Lung microvascular endothelial cell (primary cell): ENCODE data around the gene PINLYP. TPM values are rescaled to one million over a fixed set of nuclear protein-coding genes. Genes with fewer than 3 reads are reported as not detected.
A peak's percentile ranks its signal among the peaks of the same experiment; 100 is the strongest.

Experiments used
- DNase-seq, 2 donors: peaks; one replicate each; pipeline versions ENCODE4 v3.0.0 to v3.0.0-alpha.2; 2010; ENCODE audit warnings: low read depth in 2 of 2
- total RNA-seq: library from RNA; depleted of rRNA; stranded (reverse); fragments of >200 nt; gene quantifications from 2 replicates; pipeline ENCODE4 v1.2.1, GENCODE V29; 2014

Gene PINLYP
- total RNA-seq, 1 donor from 2014 or later: 4.6 TPM

GRCh38 chr19:43605875-43606568, 30.4 kb downstream of the PINLYP start:
- no peak for DNase-seq

- no peak for DNase-seq
These were observed 31.1 kb downstream of the PINLYP start for GRCh38 chr19:43606569-43607229.

GRCh38 chr19:43607238-43608205, 31.9 kb downstream of the PINLYP start:
- DNase-seq: no peak

GRCh38 chr19:43609872-43610271, 34.3 kb downstream of the PINLYP start:
- DNase-seq: no peak

- no peak for DNase-seq
These were observed 34.9 kb downstream of the PINLYP start for GRCh38 chr19:43610493-43610892.

- no peak for DNase-seq
These were observed 36.2 kb downstream of the PINLYP start, which contains the start of gene SRRM5 for GRCh38 chr19:43611788-43612187. Gene SRRM5, plus strand, starts transcription at chr19:43612088. Its CDS starts 34 bp downstream, at chr19:43612122.

- no peak for DNase-seq
These were observed 36.8 kb downstream of the PINLYP start for GRCh38 chr19:43612374-43612773.

- no peak for DNase-seq
These were observed 40.7 kb downstream of the PINLYP start for GRCh38 chr19:43616306-43616705.

GRCh38 chr19:43616954-43617353, 41.4 kb downstream of the PINLYP start:
- no peak for DNase-seq

GRCh38 chr19:43618921-43619261, 43.3 kb downstream of the PINLYP start:
- peak; percentile 50 to 65 for DNase-seq

GRCh38 chr19:43619262-43620060, 43.9 kb downstream of the PINLYP start, which contains the start of gene ZNF428:
Gene ZNF428, minus strand, starts transcription at chr19:43619629. Its CDS starts 5,325 bp downstream, at chr19:43614304.
- DNase-seq: peak; percentile 95

- DNase-seq: no peak
These were observed 44.7 kb downstream of the PINLYP start for GRCh38 chr19:43620061-43621001.

GRCh38 chr19:43622070-43622469, 46.5 kb downstream of the PINLYP start:
- DNase-seq: no peak

- no peak for DNase-seq
These were observed 47.4 kb downstream of the PINLYP start for GRCh38 chr19:43622956-43623355.

GRCh38 chr19:43623889-43624670, 48.5 kb downstream of the PINLYP start:
- no peak for DNase-seq

GRCh38 chr19:43624933-43625332, 49.3 kb downstream of the PINLYP start:
- peak in 1 of 2 donors; percentile 27 for DNase-seq

GRCh38 chr19:43625918-43626579, 50.4 kb downstream of the PINLYP start:
- DNase-seq: peak in 1 of 2 donors; percentile 79

- DNase-seq: no peak
These were observed 51.2 kb downstream of the PINLYP start for GRCh38 chr19:43626838-43627237.
